Neural crest cell (in vitro differentiated cells): ENCODE results near the gene MAP3K7CL. TPM values are rescaled to one million over a fixed set of nuclear protein-coding genes. Genes with fewer than 3 reads are reported as not detected.
A peak's percentile ranks its signal among the peaks of the same experiment; 100 is the strongest.
"Not testable (repeated sequence)": the region's sequence is repeated elsewhere in the genome, so short reads cannot be mapped to it uniquely, and the experiment has no call there.

Experiments used
- DNase-seq: peaks from one replicate; pipeline ENCODE4 v3.0.0; 2021; ENCODE audit warnings: low read depth, mixed read lengths, low spot score
- H3K27ac Mint-ChIP-seq: one replicate; pipeline ENCODE4 v1.8.0; 2021; ENCODE audit warnings: mild to moderate bottlenecking, mixed read lengths; ENCODE audit not compliant: unreplicated experiment
- H3K27me3 Mint-ChIP-seq: 2 replicates; pipeline ENCODE4 v1.8.0; 2021; ENCODE audit warnings: low read depth, mild to moderate bottlenecking, mixed read lengths
- H3K36me3 Mint-ChIP-seq: 2 replicates; pipeline ENCODE4 v1.8.0; 2021; ENCODE audit warnings: low read depth, mild to moderate bottlenecking, mixed read lengths
- H3K4me1 Mint-ChIP-seq: 2 replicates; pipeline ENCODE4 v1.8.0; 2021; ENCODE audit warnings: mixed read lengths
- H3K4me3 Mint-ChIP-seq: one replicate; pipeline ENCODE4 v1.8.0; 2021; ENCODE audit warnings: mild to moderate bottlenecking, mixed read lengths
- H3K9me3 Mint-ChIP-seq: 2 replicates; pipeline ENCODE4 v1.8.0; 2021; ENCODE audit warnings: mixed read lengths
- CTCF ChIP-seq: fragments of 200-600 bp; sonication (generic); conservative IDR thresholded peaks from 2 replicates; pipeline ENCODE4 v1.5.0; 2021; ENCODE audit warnings: antibody characterized with exemption, mild to moderate bottlenecking
- total RNA-seq: library from RNA; stranded (reverse); gene quantifications from 2 replicates; pipeline ENCODE4 v1.2.1, GENCODE V29; 2021

MAP3K7CL gene
- total RNA-seq, 1 donor from 2014 or later = not detected

- no peak overlapping the region for H3K27ac Mint-ChIP-seq
These were observed 33.1 kb downstream of the MAP3K7CL start for GRCh38 chr21:29163341-29164115.

GRCh38 chr21:29164323-29164942, 34.0 kb downstream of the MAP3K7CL start:
- H3K9me3 Mint-ChIP-seq = no peaks in the 10 kb centered on the region
- no peaks in the 10 kb centered on the region for H3K4me1 Mint-ChIP-seq
- H3K36me3 Mint-ChIP-seq = no peaks in the 10 kb centered on the region
- DNase-seq = no peak
- no peak overlapping the region for H3K27ac Mint-ChIP-seq
- H3K4me3 Mint-ChIP-seq = no peak overlapping the region
- peak; percentile 76 for TF ChIP-seq CTCF
- no peaks in the 10 kb centered on the region for H3K27me3 Mint-ChIP-seq

More at GRCh38 chr21:29163341-29164115, 33.1 kb downstream of the MAP3K7CL start:
- DNase-seq = no peak
- Mint-ChIP-seq H3K4me3 (no peak overlapping the region), H3K9me3 (no peaks in the 10 kb centered on the region), H3K36me3 (no peaks in the 10 kb centered on the region), H3K4me1 (no peaks in the 10 kb centered on the region), H3K27me3 (no peaks in the 10 kb centered on the region)
- TF ChIP-seq CTCF = no peak

GRCh38 chr21:29166323-29166722, 35.9 kb downstream of the MAP3K7CL start:
- Mint-ChIP-seq H3K4me1 (no peaks in the 10 kb centered on the region), H3K27me3 (no peaks in the 10 kb centered on the region), H3K4me3 (no peak overlapping the region), H3K9me3 (no peaks in the 10 kb centered on the region), H3K27ac (no peak overlapping the region), H3K36me3 (no peaks in the 10 kb centered on the region)
- no peak for DNase-seq
- no peak for TF ChIP-seq CTCF

GRCh38 chr21:29166853-29167252, 36.4 kb downstream of the MAP3K7CL start:
- no peaks in the 10 kb centered on the region for H3K36me3 Mint-ChIP-seq
- no peak for DNase-seq

GRCh38 chr21:29167481-29167880, 37.0 kb downstream of the MAP3K7CL start:
- H3K36me3 Mint-ChIP-seq, H3K4me1 Mint-ChIP-seq, H3K27me3 Mint-ChIP-seq, DNase-seq, H3K27ac Mint-ChIP-seq, H3K4me3 Mint-ChIP-seq, H3K9me3 Mint-ChIP-seq: not testable (repeated sequence)

More at GRCh38 chr21:29166853-29167252, 36.4 kb downstream of the MAP3K7CL start:
- TF ChIP-seq CTCF = no peak
- no peaks in the 10 kb centered on the region for H3K4me1 Mint-ChIP-seq
- no peaks in the 10 kb centered on the region for H3K9me3 Mint-ChIP-seq
- H3K4me3 Mint-ChIP-seq = no peak overlapping the region
- H3K27ac Mint-ChIP-seq = no peak overlapping the region
- H3K27me3 Mint-ChIP-seq = no peaks in the 10 kb centered on the region

- H3K9me3 Mint-ChIP-seq = no peaks in the 10 kb centered on the region
- no peaks in the 10 kb centered on the region for H3K36me3 Mint-ChIP-seq
- TF ChIP-seq CTCF = no peak
- H3K27me3 Mint-ChIP-seq = no peaks in the 10 kb centered on the region
- no peak overlapping the region for H3K27ac Mint-ChIP-seq
- H3K4me1 Mint-ChIP-seq = no peaks in the 10 kb centered on the region
- no peak overlapping the region for H3K4me3 Mint-ChIP-seq
- DNase-seq = no peak
These were observed 38.5 kb downstream of the MAP3K7CL start for GRCh38 chr21:29168891-29169315.
